ENCODE data around the gene NRG4. TPM values are rescaled to one million over a fixed set of nuclear protein-coding genes. Genes with fewer than 3 reads are reported as not detected.
A peak's percentile ranks its signal among the peaks of the same experiment; 100 is the strongest.

The NRG4 gene
- total RNA-seq, 1 experiment from 2014 or later, result not detected

GRCh38 chr15:75926931-75927330 lies 85.3 kb downstream of the NRG4 start:
- Mint-ChIP-seq H3K36me3 (ENCODE audit: insufficient read depth in 1 of 3, low read depth in 3 of 3) (peaks cover 6 to 47% (median 26%) of the 10 kb centered on the region in 3 experiments; a peak in 6 of 7 replicates), H3K4me1 (peaks cover 26 to 33% of the 10 kb centered on the region in 2 experiments), H3K27ac (peak overlapping the region in 2 of 3 experiments; percentile 35 to 38; a peak in 5 of 7 replicates), H3K27me3 (ENCODE audit: low read depth) (no peaks in the 10 kb centered on the region), H3K9me3 (no peaks in the 10 kb centered on the region), H3K4me3 (no peak overlapping the region)
- no peak for DNase-seq
- Histone ChIP-seq H2AFZ (ENCODE audit: low read length) (no peak overlapping the region), H3K14ac (ENCODE audit: insufficient read depth, low read length) (no peak overlapping the region), H2BK12ac (ENCODE audit: insufficient read length, low read depth, low read length) (no peak overlapping the region), H3K9ac (ENCODE audit: extremely low read depth, insufficient read length, low read length) (no peak overlapping the region), H3K9me3 (ENCODE audit: control insufficient read depth, low read depth, low read length) (no peaks in the 10 kb centered on the region), H4K8ac (replicated peaks; ENCODE audit: insufficient read length, low read depth, low read length) (no peak overlapping the region), H2BK20ac (ENCODE audit: low read depth, low read length, poor library complexity, severe bottlenecking) (no peak overlapping the region), H2AK5ac (ENCODE audit: insufficient read length, low read length) (no peak overlapping the region), H3K23ac (ENCODE audit: insufficient read length, low read depth, low read length) (no peak overlapping the region), H4K5ac (ENCODE audit: insufficient read length, low read depth, low read length) (no peak overlapping the region), H3K18ac (ENCODE audit: insufficient read length, low read depth, low read length) (no peak overlapping the region), H2BK5ac (ENCODE audit: insufficient read length, low read length) (no peak overlapping the region), H3K23me2 (ENCODE audit: insufficient read length, low read depth, low read length, poor library complexity, severe bottlenecking) (no peaks in the 10 kb centered on the region), H3K27me3 (ENCODE audit: insufficient read depth, low read length) (no peaks in the 10 kb centered on the region), H3K4me1 (ENCODE audit: insufficient read depth, low read length) (peaks cover 10% of the 10 kb centered on the region), H3T11ph (ENCODE audit: low read length) (no peak overlapping the region), H2BK15ac (ENCODE audit: low read depth, low read length) (no peak overlapping the region), H3K79me2 (ENCODE audit: insufficient read depth, low read length) (peaks cover 3% of the 10 kb centered on the region; the same call in 1 of the 2 replicates), H4K20me1 (ENCODE audit: control insufficient read depth, insufficient read depth, insufficient read length) (no peaks in the 10 kb centered on the region), H2BK120ac (ENCODE audit: low read depth, low read length, poor library complexity, severe bottlenecking) (no peak overlapping the region), H3K27ac (ENCODE audit: insufficient read length, low read depth, low read length) (no peak overlapping the region), H3K79me1 (ENCODE audit: insufficient read depth, low read depth, low read length, poor library complexity, severe bottlenecking) (peaks cover 4% of the 10 kb centered on the region), H3K4me2 (ENCODE audit: insufficient read depth, insufficient read length, low read length) (no peak overlapping the region), H4K91ac (ENCODE audit: insufficient read length, low read depth, low read length) (no peak overlapping the region), H3K4ac (ENCODE audit: low read depth, low read length) (no peak overlapping the region), H3K56ac (ENCODE audit: insufficient read length, low read depth, low read length) (no peak overlapping the region)
- no CpG with 5 or more reads among the region's 3 CpGs for WGBS (ENCODE audit: extremely low coverage, insufficient read length, low lambda C conversion rate)
- TF ChIP-seq CTCF (conservative IDR thresholded peaks at IDR 0.05), result no peak

All from H9 (cell line).